CD14-positive monocyte (primary cell): Measurements from ENCODE around the gene CABP1. TPM values are rescaled to one million over a fixed set of nuclear protein-coding genes. Genes with fewer than 3 reads are reported as not detected.

Source experiments
- DNase-seq, 3 donors: peaks; one replicate each; pipeline ENCODE4 v3.0.0-alpha.2; 2011 to 2022
- H2AFZ ChIP-seq: 2 replicates; pipeline ENCODE4 v1.6.0; 2012; ENCODE audit warnings: mild to moderate bottlenecking, low read depth, low read length, inconsistent platforms; ENCODE audit not compliant: insufficient read depth, poor library complexity, severe bottlenecking
- H3K27ac ChIP-seq, 2 donors: 1 replicate in 1 of 2; 2 replicates in 1 of 2; pipeline ENCODE4 v1.5.1; 2012 to 2013; ENCODE audit warnings: low read length in 2 of 2, control low read depth in 1 of 2, inconsistent platforms in 1 of 2, low read depth in 1 of 2, mild to moderate bottlenecking in 1 of 2
- H3K27me3 ChIP-seq, 2 donors: one replicate each; pipeline versions ENCODE4 v1.6.0 to v1.6.1; 2011 to 2013; ENCODE audit warnings: low read length in 2 of 2; ENCODE audit not compliant: control insufficient read depth in 2 of 2, insufficient read depth in 2 of 2
- H3K36me3 ChIP-seq, 2 donors: replicated peaks in 1 of 2; 1 replicate in 1 of 2; 2 replicates in 1 of 2; pipeline versions ENCODE4 v1.5.1 to v1.6.1; 2012 to 2013; ENCODE audit warnings: low read length in 2 of 2, control low read depth in 1 of 2, inconsistent platforms in 1 of 2, mild to moderate bottlenecking in 1 of 2; ENCODE audit not compliant: insufficient read depth in 2 of 2, control insufficient read depth in 1 of 2
- H3K4me1 ChIP-seq, 2 donors: 1 replicate in 1 of 2; 2 replicates in 1 of 2; pipeline versions ENCODE4 v1.5.1 to v1.6.1; 2012 to 2013; ENCODE audit warnings: low read length in 2 of 2, control low read depth in 1 of 2, inconsistent platforms in 1 of 2, mild to moderate bottlenecking in 1 of 2, moderate library complexity in 1 of 2; ENCODE audit not compliant: insufficient read depth in 2 of 2, control insufficient read depth in 1 of 2
- H3K4me2 ChIP-seq: replicated peaks from 2 replicates; pipeline ENCODE3; 2012; ENCODE audit warnings: low read length, moderate library complexity, mild to moderate bottlenecking; ENCODE audit not compliant: poor library complexity, severe bottlenecking; ENCODE audit errors: extremely low read depth
- H3K4me3 ChIP-seq, 3 experiments: fragments of 200-600 bp in 1 of 3; sonication (generic) in 1 of 3; replicated peaks in 1 of 3; 1 replicate in 2 of 3; 2 replicates in 1 of 3; pipeline ENCODE4 v1.5.1; 2011 to 2013; ENCODE audit warnings: low read length in 3 of 3, mild to moderate bottlenecking in 3 of 3, control low read depth in 2 of 3, low read depth in 2 of 3, inconsistent platforms in 1 of 3, moderate library complexity in 1 of 3
- H3K79me2 ChIP-seq: 2 replicates; pipeline ENCODE4 v1.6.0; 2012; ENCODE audit warnings: mild to moderate bottlenecking, control low read depth, inconsistent platforms, low read length, moderate library complexity; ENCODE audit not compliant: insufficient read depth
- H3K9ac ChIP-seq: 2 replicates; pipeline ENCODE4 v1.6.0; 2017; ENCODE audit warnings: low read length, mild to moderate bottlenecking; ENCODE audit not compliant: insufficient read depth, poor library complexity, severe bottlenecking
- H3K9me3 ChIP-seq, 2 donors: replicated peaks in 1 of 2; 1 replicate in 1 of 2; 2 replicates in 1 of 2; pipeline versions ENCODE4 v1.5.1 to v1.6.1; 2012 to 2013; ENCODE audit warnings: low read length in 2 of 2, control low read depth in 1 of 2; ENCODE audit not compliant: control insufficient read depth in 1 of 2, insufficient read depth in 1 of 2
- H4K20me1 ChIP-seq: 2 replicates; pipeline ENCODE4 v1.6.0; 2012; ENCODE audit warnings: mild to moderate bottlenecking, low read length, control low read depth, moderate library complexity; ENCODE audit not compliant: insufficient read depth
- H3K27ac Mint-ChIP-seq, 7 donors: one replicate each; pipeline ENCODE4 v1.8.0; 2020; ENCODE audit warnings: mild to moderate bottlenecking in 7 of 7, mixed read lengths in 7 of 7, moderate library complexity in 6 of 7, inconsistent platforms in 2 of 7
- H3K27me3 Mint-ChIP-seq, 3 donors: one replicate each; pipeline ENCODE4 v1.8.0; 2021 to 2022; ENCODE audit warnings: low read depth in 3 of 3, mild to moderate bottlenecking in 3 of 3, mixed read lengths in 3 of 3, moderate library complexity in 3 of 3, inconsistent platforms in 1 of 3
- H3K36me3 Mint-ChIP-seq, 2 donors: one replicate each; pipeline ENCODE4 v1.8.0; 2020; ENCODE audit warnings: mixed read lengths in 2 of 2, inconsistent platforms in 1 of 2, mild to moderate bottlenecking in 1 of 2
- H3K4me1 Mint-ChIP-seq: one replicate; pipeline ENCODE4 v1.8.0; 2020; ENCODE audit warnings: mild to moderate bottlenecking, mixed read lengths
- H3K4me3 Mint-ChIP-seq, 2 donors: one replicate each; pipeline ENCODE4 v1.8.0; 2020; ENCODE audit warnings: mild to moderate bottlenecking in 2 of 2, mixed read lengths in 2 of 2, moderate library complexity in 1 of 2
- H3K9me3 Mint-ChIP-seq, 7 donors: one replicate each; pipeline ENCODE4 v1.8.0; 2020 to 2022; ENCODE audit warnings: mixed read lengths in 7 of 7, mild to moderate bottlenecking in 6 of 7, moderate library complexity in 6 of 7, inconsistent platforms in 2 of 7
- WGBS: methylation state at CpG from one replicate; pipeline ENCODE4 v1.1.5; 2013; ENCODE audit warnings: missing lambda C conversion rate; ENCODE audit not compliant: insufficient coverage; 5-methylcytosine and 5-hydroxymethylcytosine counted together
- intact Hi-C, 2 donors: fragments of 100-400 bp; cut with micrococcal nuclease; formaldehyde crosslinking; loops; one replicate each; pipeline versions ENCODE4 v1.15.0 to v1.15.1; 2023
- polyA plus RNA-seq, 3 donors: library from polyadenylated mRNA; depleted of rRNA in 1 of 3; unstranded in 2 of 3; stranded (reverse) in 1 of 3; fragments of 300-500 nt in 2 of 3; fragments of >200 nt in 1 of 3; fragmentation: Illumina TruSeq in 2 of 3; gene quantifications; 1 replicate in 2 of 3; 2 replicates in 1 of 3; pipeline ENCODE4 v1.2.3, GENCODE V29; 2012 to 2021
- TF ChIP-seq, protein P1 (sequence below): fragments of 200-600 bp; IDR thresholded peaks from one replicate; pipeline ENCODE4 v1.8.0; 2022; ENCODE audit warnings: antibody characterized with exemption, mild to moderate bottlenecking

CABP1 gene
- polyA plus RNA-seq, 3 donors = 0.19 to 0.43 TPM; not detected in 1

GRCh38 chr12:120670667-120671066 lies 30.2 kb downstream of the CABP1 start:
- Histone ChIP-seq H4K20me1 (no peaks in the 10 kb centered on the region), H3K9me3 (no peaks in the 10 kb centered on the region), H3K9ac (no peak overlapping the region), H3K4me3 (no peak overlapping the region), H3K36me3 (no peaks in the 10 kb centered on the region), H3K79me2 (no peaks in the 10 kb centered on the region), H3K4me2 (no peak overlapping the region), H3K4me1 (peaks cover 6 to 9% of the 10 kb centered on the region in 2 donors), H3K27ac (no peak overlapping the region), H3K27me3 (no peaks in the 10 kb centered on the region), H2AFZ (no peak overlapping the region)
- WGBS = 100% methylated on average over 5 of the region's 5 CpGs
- DNase-seq = no peak
- H3K4me3 Mint-ChIP-seq = no peak overlapping the region
- H3K27ac Mint-ChIP-seq = no peak overlapping the region
- TF ChIP-seq, protein P1, sequence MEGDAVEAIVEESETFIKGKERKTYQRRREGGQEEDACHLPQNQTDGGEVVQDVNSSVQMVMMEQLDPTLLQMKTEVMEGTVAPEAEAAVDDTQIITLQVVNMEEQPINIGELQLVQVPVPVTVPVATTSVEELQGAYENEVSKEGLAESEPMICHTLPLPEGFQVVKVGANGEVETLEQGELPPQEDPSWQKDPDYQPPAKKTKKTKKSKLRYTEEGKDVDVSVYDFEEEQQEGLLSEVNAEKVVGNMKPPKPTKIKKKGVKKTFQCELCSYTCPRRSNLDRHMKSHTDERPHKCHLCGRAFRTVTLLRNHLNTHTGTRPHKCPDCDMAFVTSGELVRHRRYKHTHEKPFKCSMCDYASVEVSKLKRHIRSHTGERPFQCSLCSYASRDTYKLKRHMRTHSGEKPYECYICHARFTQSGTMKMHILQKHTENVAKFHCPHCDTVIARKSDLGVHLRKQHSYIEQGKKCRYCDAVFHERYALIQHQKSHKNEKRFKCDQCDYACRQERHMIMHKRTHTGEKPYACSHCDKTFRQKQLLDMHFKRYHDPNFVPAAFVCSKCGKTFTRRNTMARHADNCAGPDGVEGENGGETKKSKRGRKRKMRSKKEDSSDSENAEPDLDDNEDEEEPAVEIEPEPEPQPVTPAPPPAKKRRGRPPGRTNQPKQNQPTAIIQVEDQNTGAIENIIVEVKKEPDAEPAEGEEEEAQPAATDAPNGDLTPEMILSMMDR = no peak
- H3K27me3 Mint-ChIP-seq = peaks cover 0 to 8% (median 5%) of the 10 kb centered on the region in 3 donors
- H3K4me1 Mint-ChIP-seq = peaks cover 9% of the 10 kb centered on the region
- intact Hi-C loops = no loop called here
- H3K9me3 Mint-ChIP-seq = peaks cover 0 to 1% (median 0%) of the 10 kb centered on the region in 7 donors
- H3K36me3 Mint-ChIP-seq = no peaks in the 10 kb centered on the region

GRCh38 chr12:120674097-120674636 lies 33.7 kb downstream of the CABP1 start:
- peaks cover 0 to 1% (median 0%) of the 10 kb centered on the region in 7 donors for H3K9me3 Mint-ChIP-seq
- peak in 2 of 3 donors; percentile 35 to 42 for DNase-seq
- Histone ChIP-seq H3K79me2 (no peaks in the 10 kb centered on the region), H3K4me2 (no peak overlapping the region), H4K20me1 (no peaks in the 10 kb centered on the region), H3K4me3 (no peak overlapping the region), H3K36me3 (no peaks in the 10 kb centered on the region), H3K9me3 (no peaks in the 10 kb centered on the region), H3K9ac (no peak overlapping the region), H3K27ac (no peak overlapping the region), H3K4me1 (peaks cover 20 to 31% of the 10 kb centered on the region in 2 donors), H2AFZ (no peak overlapping the region), H3K27me3 (no peaks in the 10 kb centered on the region)
- H3K4me1 Mint-ChIP-seq = peaks cover 24% of the 10 kb centered on the region
- peaks cover 0 to 5% (median 3%) of the 10 kb centered on the region in 3 donors for H3K27me3 Mint-ChIP-seq
- WGBS = 33% methylated on average over 3 of the region's 6 CpGs
- no peaks in the 10 kb centered on the region for H3K36me3 Mint-ChIP-seq
- intact Hi-C loops = no loop called here
- H3K27ac Mint-ChIP-seq = peak overlapping the region in 3 of 7 donors; percentile 47 to 68 (median 61)
- TF ChIP-seq, protein P1 = no peak
- H3K4me3 Mint-ChIP-seq = peak overlapping the region in 1 of 2 donors; percentile 26
